GM08714 (cell line): ENCODE data around the gene ANKRD23.
"Not testable (repeated sequence)": the region's sequence is repeated elsewhere in the genome, so short reads cannot be mapped to it uniquely, and the experiment has no call there.

Source experiments
- H3K4me3 ChIP-seq: fragments of 200-500 bp; sonication (Bioruptor generic); 2 replicates; pipeline ENCODE4 v1.5.1; 2014; ENCODE audit warnings: mild to moderate bottlenecking, low read length, inconsistent platforms
- ZNF274 ChIP-seq: IDR thresholded peaks from 2 replicates; pipeline ENCODE4 v1.6.1; 2012; ENCODE audit warnings: mild to moderate bottlenecking, low read depth, low read length

ANKRD23 gene

GRCh38 chr2:96815326-96816126 is 28.3 kb downstream of the ANKRD23 start:
- H3K4me3 ChIP-seq, result peak overlapping the region; percentile 88
- no peak for TF ChIP-seq ZNF274

- no peak overlapping the region for H3K4me3 ChIP-seq
- no peak for TF ChIP-seq ZNF274
These were observed 30.2 kb downstream of the ANKRD23 start for GRCh38 chr2:96813656-96814055.

GRCh38 chr2:96811917-96812316 is 31.9 kb downstream of the ANKRD23 start:
- TF ChIP-seq ZNF274, result no peak
- no peak overlapping the region for H3K4me3 ChIP-seq

- no peak for TF ChIP-seq ZNF274
- H3K4me3 ChIP-seq, result no peak overlapping the region
These were observed 33.0 kb downstream of the ANKRD23 start for GRCh38 chr2:96810783-96811192.

GRCh38 chr2:96809951-96810782 is 33.7 kb downstream of the ANKRD23 start:
- TF ChIP-seq ZNF274, result no peak
- no peak overlapping the region for H3K4me3 ChIP-seq

GRCh38 chr2:96809216-96809882 is 34.5 kb downstream of the ANKRD23 start:
- H3K4me3 ChIP-seq, result no peak overlapping the region
- no peak for TF ChIP-seq ZNF274

- no peak for TF ChIP-seq ZNF274
These were observed 35.5 kb downstream of the ANKRD23 start for GRCh38 chr2:96808176-96808837.

GRCh38 chr2:96807127-96807471 is 36.7 kb downstream of the ANKRD23 start:
- TF ChIP-seq ZNF274, result no peak
- peak overlapping the region; percentile 1; the same call in 1 of the 2 replicates for H3K4me3 ChIP-seq

More at GRCh38 chr2:96808176-96808837, 35.5 kb downstream of the ANKRD23 start:
- H3K4me3 ChIP-seq, result no peak overlapping the region

- TF ChIP-seq ZNF274, result no peak
- H3K4me3 ChIP-seq, result peak overlapping the region; percentile 45; the same call in 1 of the 2 replicates
These were observed 37.2 kb downstream of the ANKRD23 start for GRCh38 chr2:96806468-96807126.

- H3K4me3 ChIP-seq, result not testable (repeated sequence)
These were observed 37.9 kb downstream of the ANKRD23 start for GRCh38 chr2:96805946-96806345.

- no peak overlapping the region for H3K4me3 ChIP-seq
- TF ChIP-seq ZNF274, result no peak
These were observed 38.8 kb downstream of the ANKRD23 start for GRCh38 chr2:96804986-96805385.

GRCh38 chr2:96802721-96803120 is 41.1 kb downstream of the ANKRD23 start:
- no peak overlapping the region for H3K4me3 ChIP-seq
- no peak for TF ChIP-seq ZNF274

- H3K4me3 ChIP-seq, result no peak overlapping the region
- TF ChIP-seq ZNF274, result no peak
These were observed 41.8 kb downstream of the ANKRD23 start for GRCh38 chr2:96801786-96802595.
